ENCODE results near the gene POLR3A. TPM values are rescaled to one million over a fixed set of nuclear protein-coding genes. Genes with fewer than 3 reads are reported as not detected.

POLR3A gene
- total RNA-seq, 1 experiment from 2014 or later = 38.0 TPM

GRCh38 chr10:77944519-77944918 lies 84.8 kb downstream of the POLR3A start:
- no peaks in the 10 kb centered on the region; a peak in 1 of 7 replicates for H3K36me3 Mint-ChIP-seq (ENCODE audit: insufficient read depth in 1 of 3, low read depth in 3 of 3)

More at GRCh38 chr10:77944519-77944918, 84.8 kb downstream of the POLR3A start:
- H3K4me3 Mint-ChIP-seq = no peak overlapping the region
- H2BK12ac ChIP-seq (ENCODE audit: insufficient read length, low read depth, low read length) = no peak overlapping the region
- no peaks in the 10 kb centered on the region for H3K27me3 ChIP-seq (ENCODE audit: insufficient read depth, low read length)
- no peak overlapping the region for H3K56ac ChIP-seq (ENCODE audit: insufficient read length, low read depth, low read length)
- H2BK120ac ChIP-seq (ENCODE audit: low read depth, low read length, poor library complexity, severe bottlenecking) = no peak overlapping the region
- DNase-seq = no peak
- no peak overlapping the region for H2BK15ac ChIP-seq (ENCODE audit: low read depth, low read length)
- no peak overlapping the region for H3T11ph ChIP-seq (ENCODE audit: low read length)
- H3K14ac ChIP-seq (ENCODE audit: insufficient read depth, low read length) = no peak overlapping the region
- no peaks in the 10 kb centered on the region; the same call in 1 of the 2 replicates for H3K27me3 Mint-ChIP-seq (ENCODE audit: low read depth)
- no peak overlapping the region for H4K91ac ChIP-seq (ENCODE audit: insufficient read length, low read depth, low read length)
- no peak overlapping the region for H4K8ac ChIP-seq (replicated peaks; ENCODE audit: insufficient read length, low read depth, low read length)
- no peaks in the 10 kb centered on the region for H3K79me1 ChIP-seq (ENCODE audit: insufficient read depth, low read depth, low read length, poor library complexity, severe bottlenecking)
- no peak overlapping the region for H3K23ac ChIP-seq (ENCODE audit: insufficient read length, low read depth, low read length)
- no peak overlapping the region for H3K18ac ChIP-seq (ENCODE audit: insufficient read length, low read depth, low read length)
- no peak overlapping the region for H4K5ac ChIP-seq (ENCODE audit: insufficient read length, low read depth, low read length)
- peaks cover 2% of the 10 kb centered on the region for H3K4me1 ChIP-seq (ENCODE audit: insufficient read depth, low read length)
- WGBS (ENCODE audit: extremely low coverage, insufficient read length, low lambda C conversion rate) = no CpG with 5 or more reads among the region's 4 CpGs
- peaks cover 33 to 34% of the 10 kb centered on the region in 2 experiments for H3K4me1 Mint-ChIP-seq
- H2AK5ac ChIP-seq (ENCODE audit: insufficient read length, low read length) = no peak overlapping the region
- TF ChIP-seq, protein P1, sequence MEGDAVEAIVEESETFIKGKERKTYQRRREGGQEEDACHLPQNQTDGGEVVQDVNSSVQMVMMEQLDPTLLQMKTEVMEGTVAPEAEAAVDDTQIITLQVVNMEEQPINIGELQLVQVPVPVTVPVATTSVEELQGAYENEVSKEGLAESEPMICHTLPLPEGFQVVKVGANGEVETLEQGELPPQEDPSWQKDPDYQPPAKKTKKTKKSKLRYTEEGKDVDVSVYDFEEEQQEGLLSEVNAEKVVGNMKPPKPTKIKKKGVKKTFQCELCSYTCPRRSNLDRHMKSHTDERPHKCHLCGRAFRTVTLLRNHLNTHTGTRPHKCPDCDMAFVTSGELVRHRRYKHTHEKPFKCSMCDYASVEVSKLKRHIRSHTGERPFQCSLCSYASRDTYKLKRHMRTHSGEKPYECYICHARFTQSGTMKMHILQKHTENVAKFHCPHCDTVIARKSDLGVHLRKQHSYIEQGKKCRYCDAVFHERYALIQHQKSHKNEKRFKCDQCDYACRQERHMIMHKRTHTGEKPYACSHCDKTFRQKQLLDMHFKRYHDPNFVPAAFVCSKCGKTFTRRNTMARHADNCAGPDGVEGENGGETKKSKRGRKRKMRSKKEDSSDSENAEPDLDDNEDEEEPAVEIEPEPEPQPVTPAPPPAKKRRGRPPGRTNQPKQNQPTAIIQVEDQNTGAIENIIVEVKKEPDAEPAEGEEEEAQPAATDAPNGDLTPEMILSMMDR (conservative IDR thresholded peaks at IDR 0.05) = no peak
- no peak overlapping the region for H3K4me2 ChIP-seq (ENCODE audit: insufficient read depth, insufficient read length, low read length)
- H3K9me3 Mint-ChIP-seq = no peaks in the 10 kb centered on the region
- no peaks in the 10 kb centered on the region for H4K20me1 ChIP-seq (ENCODE audit: control insufficient read depth, insufficient read depth, insufficient read length)
- H3K27ac ChIP-seq (ENCODE audit: insufficient read length, low read depth, low read length) = no peak overlapping the region
- no peak overlapping the region; a peak in 1 of 7 replicates for H3K27ac Mint-ChIP-seq
- H3K23me2 ChIP-seq (ENCODE audit: insufficient read length, low read depth, low read length, poor library complexity, severe bottlenecking) = peaks cover 3% of the 10 kb centered on the region
- no peak overlapping the region for H2AFZ ChIP-seq (ENCODE audit: low read length)
- no peak overlapping the region for H3K4ac ChIP-seq (ENCODE audit: low read depth, low read length)
- no peak overlapping the region for H3K9ac ChIP-seq (ENCODE audit: extremely low read depth, insufficient read length, low read length)
- H2BK20ac ChIP-seq (ENCODE audit: low read depth, low read length, poor library complexity, severe bottlenecking) = no peak overlapping the region
- H3K9me3 ChIP-seq (ENCODE audit: control insufficient read depth, low read depth, low read length) = no peaks in the 10 kb centered on the region
- no peaks in the 10 kb centered on the region for H3K79me2 ChIP-seq (ENCODE audit: insufficient read depth, low read length)
- no peak overlapping the region for H2BK5ac ChIP-seq (ENCODE audit: insufficient read length, low read length)
